Vagina (tissue), 2 donors: Measurements from ENCODE around the gene NFYC. TPM values are rescaled to one million over a fixed set of nuclear protein-coding genes. Genes with fewer than 3 reads are reported as not detected.
A peak's percentile ranks its signal among the peaks of the same experiment; 100 is the strongest.

Experiments used
- DNase-seq, 2 donors: peaks; one replicate each; pipeline ENCODE4 v3.0.0-alpha.2; 2017; ENCODE audit errors: extremely low spot score in 2 of 2
- H3K27ac ChIP-seq: fragments of 200-600 bp; sonication (generic); one replicate; pipeline ENCODE4 v1.5.1; 2019
- H3K27me3 ChIP-seq: fragments of 200-600 bp; sonication (generic); one replicate; pipeline ENCODE4 v1.5.1; 2019
- H3K36me3 ChIP-seq, 2 donors: fragments of 200-600 bp; sonication (generic); one replicate each; pipeline ENCODE4 v1.5.1; 2017 to 2019
- H3K4me1 ChIP-seq: fragments of 200-600 bp; sonication (generic); one replicate; pipeline ENCODE4 v1.5.1; 2019
- H3K4me3 ChIP-seq, 2 donors: fragments of 200-600 bp; sonication (generic); 1 replicate in 1 of 2; 2 replicates in 1 of 2; pipeline ENCODE4 v1.5.1; 2016 to 2019
- H3K9me3 ChIP-seq: fragments of 200-600 bp; sonication (generic); one replicate; pipeline ENCODE4 v1.5.1; 2019
- CTCF ChIP-seq, 3 experiments: fragments of 450-650 bp in 2 of 3; fragments of 200-600 bp in 1 of 3; sonication (generic) in 1 of 3; IDR thresholded peaks; one replicate each; pipeline ENCODE4 v1.5.1; 2017 to 2019; ENCODE audit warnings: antibody characterized with exemption in 3 of 3, mild to moderate bottlenecking in 2 of 3, moderate library complexity in 2 of 3
- POLR2A ChIP-seq, 2 donors: fragments of 450-650 bp; IDR thresholded peaks; one replicate each; pipeline ENCODE4 v1.6.1; 2017; ENCODE audit warnings: antibody characterized with exemption in 2 of 2, mild to moderate bottlenecking in 2 of 2, moderate library complexity in 2 of 2
- POLR2AphosphoS5 ChIP-seq, 2 donors: sonication (generic); formaldehyde crosslinking; IDR thresholded peaks; one replicate each; pipeline ENCODE4 v1.9.0; 2017; ENCODE audit warnings: antibody characterized with exemption in 2 of 2, mild to moderate bottlenecking in 2 of 2, low read depth in 1 of 2; ENCODE audit not compliant: insufficient read depth in 1 of 2
- intact Hi-C: fragments of 100-400 bp; cut with DNase I; formaldehyde crosslinking; loops from one replicate; pipeline ENCODE4 v1.15.1; 2023
- total RNA-seq: library from RNA; depleted of rRNA; stranded (reverse); fragments of >200 nt; gene quantifications from one replicate; pipeline ENCODE4 v1.2.3, GENCODE V29; 2016

NFYC gene
- total RNA-seq, 1 donor from 2014 or later = 61.6 TPM

- Histone ChIP-seq H3K27me3 (no peaks in the 10 kb centered on the region), H3K36me3 (peaks cover 0 to 21% of the 10 kb centered on the region in 2 donors), H3K9me3 (no peaks in the 10 kb centered on the region), H3K4me3 (no peak overlapping the region), H3K27ac (peak overlapping the region; percentile 18), H3K4me1 (peaks cover 41% of the 10 kb centered on the region)
- TF ChIP-seq CTCF (IDR thresholded peaks at IDR 0.05) = no peak
- no peak for TF ChIP-seq POLR2A (IDR thresholded peaks at IDR 0.05)
- no peak for TF ChIP-seq POLR2AphosphoS5 (IDR thresholded peaks at IDR 0.05; ENCODE audit: insufficient read depth in 1 of 2, low read depth in 1 of 2)
- DNase-seq = no peak
- intact Hi-C loops = no loop called here
Observed at GRCh38 chr1:40740039-40740996, 48.8 kb downstream of the NFYC start.

GRCh38 chr1:40740997-40741736 is 49.7 kb downstream of the NFYC start:
- Histone ChIP-seq H3K36me3 (peaks cover 0 to 21% of the 10 kb centered on the region in 2 donors), H3K4me3 (no peak overlapping the region), H3K27me3 (no peaks in the 10 kb centered on the region), H3K27ac (no peak overlapping the region), H3K4me1 (peaks cover 39% of the 10 kb centered on the region), H3K9me3 (no peaks in the 10 kb centered on the region)
- intact Hi-C loops = no loop called here
- DNase-seq = no peak
- no peak for TF ChIP-seq CTCF (IDR thresholded peaks at IDR 0.05)
- no peak for TF ChIP-seq POLR2A (IDR thresholded peaks at IDR 0.05)
- no peak for TF ChIP-seq POLR2AphosphoS5 (IDR thresholded peaks at IDR 0.05; ENCODE audit: insufficient read depth in 1 of 2, low read depth in 1 of 2)

GRCh38 chr1:40742363-40743061 is 51.0 kb downstream of the NFYC start:
- no peaks in the 10 kb centered on the region for H3K27me3 ChIP-seq
- H3K9me3 ChIP-seq = no peaks in the 10 kb centered on the region
- H3K4me1 ChIP-seq = peaks cover 32% of the 10 kb centered on the region
- H3K4me3 ChIP-seq = no peak overlapping the region
- no peak for DNase-seq
- TF ChIP-seq POLR2A (IDR thresholded peaks at IDR 0.05) (no peak), POLR2AphosphoS5 (IDR thresholded peaks at IDR 0.05; ENCODE audit: insufficient read depth in 1 of 2, low read depth in 1 of 2) (no peak), CTCF (IDR thresholded peaks at IDR 0.05) (no peak)
- H3K36me3 ChIP-seq = peaks cover 0 to 25% of the 10 kb centered on the region in 2 donors
- intact Hi-C loops = no loop called here
- no peak overlapping the region for H3K27ac ChIP-seq

- no peaks in the 10 kb centered on the region for H3K27me3 ChIP-seq
- H3K4me3 ChIP-seq = no peak overlapping the region
- peaks cover 0 to 31% of the 10 kb centered on the region in 2 donors for H3K36me3 ChIP-seq
- H3K27ac ChIP-seq = no peak overlapping the region
- TF ChIP-seq CTCF (IDR thresholded peaks at IDR 0.05) (no peak), POLR2A (IDR thresholded peaks at IDR 0.05) (no peak), POLR2AphosphoS5 (IDR thresholded peaks at IDR 0.05; ENCODE audit: insufficient read depth in 1 of 2, low read depth in 1 of 2) (no peak)
- intact Hi-C loops = no loop called here
- no peaks in the 10 kb centered on the region for H3K9me3 ChIP-seq
- DNase-seq = no peak
- peaks cover 28% of the 10 kb centered on the region for H3K4me1 ChIP-seq
Observed at GRCh38 chr1:40743452-40743851, 51.9 kb downstream of the NFYC start.
